Mesendoderm (in vitro differentiated cells): ENCODE measurements around the gene TRIM52.
A peak's percentile ranks its signal among the peaks of the same experiment; 100 is the strongest.
"Not testable (repeated sequence)": the region's sequence is repeated elsewhere in the genome, so short reads cannot be mapped to it uniquely, and the experiment has no call there.

Experiments used
- DNase-seq: peaks from one replicate; pipeline ENCODE4 v3.0.0; 2013
- H2AK5ac ChIP-seq: 2 replicates; pipeline ENCODE4 v1.6.1; 2013; ENCODE audit warnings: low read length, inconsistent platforms
- H2BK120ac ChIP-seq: 2 replicates; pipeline ENCODE4 v1.6.1; 2013; ENCODE audit warnings: low read depth, mild to moderate bottlenecking, low read length, moderate library complexity, mixed read lengths
- H2BK15ac ChIP-seq: replicated peaks from 2 replicates; pipeline ENCODE4 v1.6.1; 2013; ENCODE audit warnings: low read depth, mild to moderate bottlenecking, moderate library complexity
- H2BK5ac ChIP-seq: 2 replicates; pipeline ENCODE4 v1.6.1; 2013; ENCODE audit warnings: low read length, inconsistent platforms
- H3K18ac ChIP-seq: 2 replicates; pipeline ENCODE4 v1.6.1; 2013; ENCODE audit warnings: mild to moderate bottlenecking, low read length, mixed read lengths
- H3K23ac ChIP-seq: one replicate; pipeline ENCODE4 v1.6.1; 2013; ENCODE audit warnings: low read length
- H3K27ac ChIP-seq: 2 replicates; pipeline ENCODE4 v1.5.1; 2013; ENCODE audit warnings: low read depth, mild to moderate bottlenecking, inconsistent platforms, low read length, moderate library complexity
- H3K27me3 ChIP-seq: 2 replicates; pipeline ENCODE4 v1.6.1; 2013; ENCODE audit warnings: low read length, control low read depth, mild to moderate bottlenecking, inconsistent platforms; ENCODE audit not compliant: insufficient read depth, poor library complexity
- H3K36me3 ChIP-seq: 2 replicates; pipeline ENCODE4 v1.6.1; 2013; ENCODE audit warnings: low read length, inconsistent platforms; ENCODE audit not compliant: control insufficient read depth, insufficient read depth
- H3K4ac ChIP-seq: one replicate; pipeline ENCODE4 v1.6.1; 2013; ENCODE audit warnings: low read depth, mild to moderate bottlenecking, low read length, moderate library complexity
- H3K4me1 ChIP-seq: 2 replicates; pipeline ENCODE4 v1.6.1; 2013; ENCODE audit warnings: low read depth, low read length, inconsistent platforms; ENCODE audit not compliant: control insufficient read depth
- H3K4me2 ChIP-seq: 2 replicates; pipeline ENCODE4 v1.6.1; 2013; ENCODE audit warnings: low read length
- H3K4me3 ChIP-seq: 2 replicates; pipeline ENCODE4 v1.5.1; 2013; ENCODE audit warnings: mild to moderate bottlenecking, low read length
- H3K56ac ChIP-seq: one replicate; pipeline ENCODE4 v1.6.1; 2013; ENCODE audit warnings: low read length
- H3K79me1 ChIP-seq: 2 replicates; pipeline ENCODE4 v1.6.1; 2013; ENCODE audit warnings: low read length, inconsistent platforms
- H3K79me2 ChIP-seq: 2 replicates; pipeline ENCODE4 v1.6.1; 2013; ENCODE audit warnings: mild to moderate bottlenecking, low read length; ENCODE audit not compliant: control insufficient read depth, insufficient read depth
- H3K9ac ChIP-seq: 2 replicates; pipeline ENCODE4 v1.6.1; 2013; ENCODE audit warnings: low read length, inconsistent platforms
- H4K5ac ChIP-seq: one replicate; pipeline ENCODE4 v1.6.1; 2013; ENCODE audit warnings: low read length
- H4K8ac ChIP-seq: one replicate; pipeline ENCODE4 v1.6.1; 2013; ENCODE audit warnings: low read depth, mild to moderate bottlenecking, control low read depth, low read length, moderate library complexity
- WGBS: extraction: QIAGEN DNeasy Blood & Tissue Kit; methylation state at CpG from one replicate; pipeline ENCODE4 v1.1.7; 2013; ENCODE audit warnings: low lambda C conversion rate, missing lambda C conversion rate; ENCODE audit not compliant: insufficient coverage; ENCODE audit errors: extremely low coverage; 5-methylcytosine and 5-hydroxymethylcytosine counted together

The TRIM52 gene

GRCh38 chr5:181282874-181283273 is 21.9 kb upstream of the TRIM52 start:
- no peak overlapping the region for H3K4ac ChIP-seq
- H3K56ac ChIP-seq: no peak overlapping the region
- no peak overlapping the region for H2BK15ac ChIP-seq
- H3K4me1 ChIP-seq: no peaks in the 10 kb centered on the region
- no peaks in the 10 kb centered on the region for H3K27me3 ChIP-seq
- H3K79me2 ChIP-seq: peaks cover 11% of the 10 kb centered on the region
- WGBS: no CpG with 5 or more reads among the region's 7 CpGs
- no peak overlapping the region for H3K27ac ChIP-seq
- no peak overlapping the region for H4K5ac ChIP-seq
- peaks cover 5% of the 10 kb centered on the region for H3K79me1 ChIP-seq
- H4K8ac ChIP-seq: no peak overlapping the region
- H3K9ac ChIP-seq: no peak overlapping the region
- H3K4me2 ChIP-seq: no peak overlapping the region
- no peak overlapping the region for H3K18ac ChIP-seq
- no peak overlapping the region for H2BK120ac ChIP-seq
- H3K36me3 ChIP-seq: no peaks in the 10 kb centered on the region
- no peak overlapping the region for H2BK5ac ChIP-seq
- H2AK5ac ChIP-seq: no peak overlapping the region
- DNase-seq: no peak
- no peak overlapping the region for H3K4me3 ChIP-seq
- H3K23ac ChIP-seq: no peak overlapping the region

- H3K9ac ChIP-seq, H3K27ac ChIP-seq, H3K18ac ChIP-seq, H2AK5ac ChIP-seq, H3K4ac ChIP-seq, H2BK120ac ChIP-seq, H3K36me3 ChIP-seq, H4K8ac ChIP-seq, H3K79me1 ChIP-seq, H4K5ac ChIP-seq, H3K4me2 ChIP-seq, H2BK5ac ChIP-seq, H3K4me3 ChIP-seq, H3K23ac ChIP-seq, DNase-seq, H2BK15ac ChIP-seq, H3K27me3 ChIP-seq, H3K4me1 ChIP-seq: not testable (repeated sequence)
- peak overlapping the region; percentile 93 for H3K56ac ChIP-seq
- peaks cover 11% of the 10 kb centered on the region for H3K79me2 ChIP-seq
- no CpG with 5 or more reads among the region's 16 CpGs for WGBS
Measured at GRCh38 chr5:181282415-181282814, 21.5 kb upstream of the TRIM52 start.

- DNase-seq: no peak
- Histone ChIP-seq H2BK120ac (no peak overlapping the region), H2BK15ac (no peak overlapping the region), H3K4me1 (no peaks in the 10 kb centered on the region), H3K18ac (no peak overlapping the region), H3K56ac (peak overlapping the region; percentile 93), H3K79me2 (peaks cover 11% of the 10 kb centered on the region), H2BK5ac (no peak overlapping the region), H3K4ac (no peak overlapping the region), H3K9ac (peak overlapping the region; percentile 88), H4K8ac (no peak overlapping the region), H3K4me2 (peak overlapping the region; percentile 87), H3K4me3 (peak overlapping the region; percentile 83), H2AK5ac (no peak overlapping the region), H4K5ac (no peak overlapping the region), H3K23ac (no peak overlapping the region), H3K27ac (no peak overlapping the region), H3K27me3 (no peaks in the 10 kb centered on the region), H3K36me3 (no peaks in the 10 kb centered on the region), H3K79me1 (peaks cover 5% of the 10 kb centered on the region)
- WGBS: no CpG with 5 or more reads among the region's 18 CpGs
Measured at GRCh38 chr5:181281984-181282316, 21.0 kb upstream of the TRIM52 start.

GRCh38 chr5:181281077-181281983 is 20.4 kb upstream of the TRIM52 start:
- Histone ChIP-seq H2BK15ac (no peak overlapping the region), H2AK5ac (no peak overlapping the region), H2BK120ac (no peak overlapping the region), H3K4me1 (no peaks in the 10 kb centered on the region), H3K23ac (no peak overlapping the region), H3K9ac (peak overlapping the region; percentile 88), H3K36me3 (no peaks in the 10 kb centered on the region), H3K79me2 (peaks cover 8% of the 10 kb centered on the region), H4K8ac (no peak overlapping the region), H4K5ac (no peak overlapping the region), H3K4me2 (peak overlapping the region; percentile 87), H3K27me3 (no peaks in the 10 kb centered on the region), H3K79me1 (peaks cover 2% of the 10 kb centered on the region), H3K4ac (no peak overlapping the region), H3K56ac (peak overlapping the region; percentile 93), H3K27ac (peak overlapping the region; percentile 61), H3K18ac (no peak overlapping the region), H2BK5ac (peak overlapping the region; percentile 82), H3K4me3 (peak overlapping the region; percentile 83)
- DNase-seq: peak; percentile 99
- whole genome bisulfite sequencing: no CpG with 5 or more reads among the region's 40 CpGs

DNA sequence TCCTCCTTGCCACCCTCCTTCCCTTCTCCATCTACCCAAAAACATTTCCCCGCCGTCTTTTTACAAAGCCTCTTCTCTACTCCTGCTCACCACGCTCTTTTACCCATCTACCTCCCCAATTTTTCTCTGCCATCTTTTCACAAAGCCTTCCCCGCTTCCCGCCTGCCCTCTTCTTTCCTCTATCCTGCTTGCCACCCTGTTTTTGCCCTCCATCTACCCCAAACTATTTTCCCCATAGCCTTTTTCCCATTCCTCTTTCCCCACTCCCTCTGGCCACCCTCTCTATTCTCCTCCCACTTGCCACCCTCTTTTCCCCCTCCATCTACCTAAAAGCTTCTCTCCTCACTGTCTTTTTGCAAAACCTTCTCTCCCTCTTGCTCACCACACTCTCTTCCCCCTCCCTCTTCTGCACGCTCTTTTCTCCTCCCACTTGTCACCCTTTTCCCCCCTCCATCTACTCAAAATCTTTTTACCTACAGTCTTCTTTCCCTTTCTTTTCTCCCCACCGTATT is 19.4 kb upstream of the TRIM52 start:
- H3K56ac ChIP-seq: peak overlapping the region; percentile 60
- H2BK15ac ChIP-seq: no peak overlapping the region
- H4K8ac ChIP-seq: no peak overlapping the region
- no peak overlapping the region for H3K4me3 ChIP-seq
- H3K18ac ChIP-seq: no peak overlapping the region
- H3K9ac ChIP-seq: peak overlapping the region; percentile 85
- H2BK120ac ChIP-seq: no peak overlapping the region
- H4K5ac ChIP-seq: no peak overlapping the region
- no peak overlapping the region for H3K4ac ChIP-seq
- peak; percentile 28 for DNase-seq
- 97% methylated on average over 3 of the region's 7 CpGs for WGBS
- no peak overlapping the region for H2AK5ac ChIP-seq
- no peak overlapping the region for H3K27ac ChIP-seq
- peaks cover 2% of the 10 kb centered on the region for H3K79me1 ChIP-seq
- H3K27me3 ChIP-seq: no peaks in the 10 kb centered on the region
- H2BK5ac ChIP-seq: no peak overlapping the region
- H3K4me2 ChIP-seq: peak overlapping the region; percentile 56
- no peaks in the 10 kb centered on the region for H3K4me1 ChIP-seq
- H3K79me2 ChIP-seq: peaks cover 6% of the 10 kb centered on the region
- no peaks in the 10 kb centered on the region for H3K36me3 ChIP-seq
- no peak overlapping the region for H3K23ac ChIP-seq
